CD4-positive, alpha-beta T cell treated with Interleukin-15 for 4 hours (primary cell): ENCODE measurements around the gene GRIP1.

Source experiments
- DNase-seq: peaks from one replicate; pipeline ENCODE4 v3.0.0-alpha.2; 2020; ENCODE audit warnings: low spot score

Gene GRIP1

DNA sequence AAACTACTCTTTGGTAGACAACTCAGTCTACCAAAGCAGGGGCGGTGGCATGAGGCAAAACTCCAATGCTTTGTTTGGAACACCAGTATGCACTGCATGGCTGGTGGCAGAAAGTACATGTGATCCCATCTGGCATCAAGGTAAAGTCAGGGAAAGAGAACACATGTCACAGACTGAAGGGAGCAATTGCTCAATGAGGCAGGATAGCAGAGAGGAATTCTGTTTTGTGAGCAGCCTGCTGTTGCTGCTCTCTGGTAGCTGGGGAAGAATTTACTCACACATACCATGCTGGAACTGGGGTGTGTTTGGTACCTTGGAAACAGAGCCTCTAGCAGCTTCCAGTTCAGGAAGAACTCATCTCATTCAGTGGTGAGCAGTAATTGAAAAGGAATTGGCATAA lies 291.8 kb downstream of the GRIP1 start:
- DNase-seq, result no peak

DNA sequence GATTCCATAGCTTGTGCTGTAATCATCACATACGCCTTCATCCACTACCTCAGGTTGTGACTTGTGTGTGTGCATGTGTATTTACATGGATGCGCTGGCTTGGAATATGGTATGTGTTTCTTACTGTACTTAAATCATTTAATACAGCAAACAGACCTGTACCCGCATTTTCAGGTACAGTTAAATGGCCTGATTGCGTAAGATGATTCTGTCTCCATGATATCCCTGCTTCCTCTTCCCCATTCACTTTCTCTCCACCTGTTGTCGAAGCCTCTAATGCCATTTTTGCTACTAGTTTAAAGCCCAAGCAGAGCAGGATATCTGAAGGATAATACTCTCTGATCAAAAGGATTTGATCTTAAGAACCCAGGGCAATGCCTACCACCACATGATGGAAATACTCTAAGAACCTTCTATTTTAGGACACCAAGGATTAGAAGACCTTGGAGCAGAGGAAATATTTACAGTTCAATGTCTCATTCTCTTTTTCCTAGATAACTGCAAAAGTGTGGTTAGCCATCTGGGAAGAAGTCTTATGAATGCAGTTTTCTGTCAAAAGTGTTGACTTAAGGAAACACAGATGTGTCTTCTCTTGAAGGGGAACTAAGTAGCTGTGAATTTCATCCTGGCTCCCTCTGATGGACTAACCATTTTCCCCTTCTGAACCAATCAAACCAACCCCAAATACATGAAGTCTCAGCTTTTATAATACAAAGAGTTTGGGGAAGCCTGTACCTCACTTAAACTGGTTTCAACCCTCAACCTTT lies 297.9 kb downstream of the GRIP1 start:
- DNase-seq, result no peak

DNA sequence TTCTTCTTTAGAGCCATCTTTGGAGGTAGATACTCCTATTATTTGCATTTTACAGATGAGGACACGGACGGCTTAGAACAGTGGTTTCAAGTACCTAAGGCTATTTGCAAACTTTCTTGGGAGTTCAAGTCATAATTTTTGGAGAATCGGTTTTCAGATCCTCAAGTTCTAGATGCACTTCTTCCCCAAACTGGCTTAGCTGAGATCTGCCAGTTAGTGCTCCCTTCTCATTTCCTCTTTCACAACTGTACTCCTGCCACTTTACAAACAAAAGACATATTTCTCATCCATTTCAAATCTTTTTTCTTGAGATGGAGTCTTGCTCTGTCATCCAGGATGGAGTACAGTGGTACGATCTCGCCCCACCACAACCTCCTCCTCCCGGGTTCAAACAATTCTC lies 299.3 kb downstream of the GRIP1 start:
- no peak for DNase-seq

DNA sequence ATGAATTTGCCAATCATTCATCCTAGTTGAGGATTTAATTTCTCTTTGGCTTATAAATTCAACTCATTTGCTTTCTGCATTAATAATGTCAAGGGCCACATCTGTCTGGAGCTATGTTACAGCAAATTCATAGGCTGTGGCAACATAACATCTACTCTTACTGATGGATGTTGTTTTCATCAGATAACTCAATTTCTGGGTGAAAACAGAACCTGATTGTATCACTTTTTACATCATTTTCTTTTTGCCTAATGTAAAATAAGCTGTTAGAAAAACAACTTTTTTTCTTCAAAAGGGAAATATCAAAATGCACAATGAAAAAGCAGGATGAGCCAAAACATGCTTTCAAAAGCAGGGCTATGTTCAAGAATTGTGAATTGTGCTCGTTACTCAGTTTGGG lies 303.3 kb downstream of the GRIP1 start:
- DNase-seq, result no peak

DNA sequence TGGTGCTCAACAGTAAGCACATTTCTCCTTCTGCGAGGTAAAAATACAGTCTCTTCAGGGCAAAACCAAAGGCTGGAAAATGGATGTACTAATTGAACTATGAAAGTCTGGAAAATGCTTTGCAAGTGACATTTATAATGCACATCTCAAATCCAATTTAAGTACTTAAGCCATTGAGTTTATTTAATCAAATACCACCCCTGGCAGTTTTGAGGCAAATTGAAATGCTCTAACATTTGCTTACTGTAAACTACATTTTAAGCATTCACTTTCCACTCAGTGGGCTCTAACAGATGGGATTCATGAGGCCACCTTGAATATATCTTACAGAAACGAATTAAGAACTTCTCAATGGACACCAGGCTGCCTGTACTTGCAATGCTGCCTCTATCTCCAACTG lies 306.9 kb downstream of the GRIP1 start:
- DNase-seq, result no peak

DNA sequence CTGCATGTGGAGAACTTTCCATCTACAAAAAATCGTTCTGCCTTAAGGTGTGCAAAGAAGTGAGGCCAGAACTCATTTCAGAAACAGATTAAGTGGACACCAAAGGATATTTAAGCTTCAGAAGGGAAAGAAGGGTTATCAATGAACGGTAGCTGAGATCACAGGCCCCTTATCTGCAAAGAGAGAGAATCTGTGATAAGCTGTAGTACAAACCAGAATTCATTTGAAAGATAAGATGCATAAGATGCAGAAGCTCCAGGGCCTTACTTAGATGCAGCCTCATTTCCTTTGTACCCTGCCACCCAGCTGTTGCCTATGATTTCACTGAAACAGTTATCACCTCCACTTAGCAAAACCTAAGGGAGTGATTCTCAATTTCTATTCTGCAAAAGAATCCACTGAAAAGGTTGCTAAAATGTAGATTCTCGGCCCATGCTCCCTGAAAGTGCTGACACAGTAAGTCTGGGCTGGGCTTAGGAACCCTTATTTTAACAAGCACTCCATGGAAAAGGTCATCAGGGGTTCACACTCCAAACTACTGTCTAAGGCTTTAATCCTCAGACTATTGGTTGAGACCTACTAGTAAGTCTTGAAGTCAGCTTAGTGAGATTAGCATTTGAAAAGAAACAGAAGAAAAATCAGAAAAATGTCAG lies 311.7 kb downstream of the GRIP1 start:
- no peak for DNase-seq

DNA sequence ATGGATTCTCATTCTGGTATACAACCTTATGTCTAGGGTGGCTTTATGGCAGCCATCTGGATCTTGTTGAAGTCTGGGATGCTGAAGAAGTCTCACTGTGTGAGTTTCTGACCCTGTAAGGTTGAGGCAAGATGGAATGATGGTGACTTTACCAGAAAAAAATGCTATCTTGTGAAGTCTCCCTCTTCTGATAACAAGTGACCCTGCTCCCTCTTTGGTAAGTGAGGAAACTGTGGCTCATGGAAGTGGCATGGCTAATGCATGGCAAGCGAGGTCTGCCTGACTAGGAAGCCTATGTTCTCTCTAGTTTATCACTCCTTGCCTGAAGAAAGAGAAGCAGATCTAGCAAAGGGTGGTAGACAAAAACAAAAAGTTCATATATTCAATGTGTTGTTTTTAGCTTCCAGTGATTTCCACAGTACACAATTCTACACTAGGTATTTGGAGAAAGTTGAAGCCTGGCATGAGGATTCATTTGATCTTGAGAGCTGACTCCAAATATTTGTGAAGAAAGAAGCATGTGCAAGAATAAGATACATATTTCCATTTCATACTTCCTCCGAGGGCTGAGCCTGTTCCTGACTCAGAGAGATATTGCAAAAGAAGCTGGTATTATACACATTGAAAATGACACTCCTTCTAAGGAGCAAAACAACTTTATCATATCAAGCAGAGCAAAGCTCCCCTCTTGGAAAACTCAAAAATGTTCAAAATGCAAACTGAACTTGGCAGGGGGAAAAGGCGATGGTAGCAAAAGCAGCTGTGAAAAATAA lies 313.0 kb downstream of the GRIP1 start:
- no peak for DNase-seq

DNA sequence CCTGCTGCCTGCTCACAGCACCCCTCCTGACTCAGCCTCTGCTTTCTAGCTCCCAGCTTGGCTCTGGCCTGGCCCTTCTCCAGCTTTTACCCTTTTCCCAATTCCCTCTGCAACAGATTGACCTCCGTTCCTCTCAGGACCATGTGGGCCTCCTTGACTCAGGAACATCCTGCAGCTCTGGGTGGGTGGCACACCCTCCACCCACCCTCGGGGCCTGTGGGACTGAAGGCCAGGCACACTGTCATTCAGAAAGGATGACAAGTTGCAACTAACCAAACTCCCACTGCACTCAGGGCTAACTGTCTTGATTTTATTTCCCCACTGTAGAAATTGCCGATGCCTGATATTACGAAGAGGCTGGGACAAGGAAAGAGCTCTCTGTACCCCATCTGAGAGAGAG lies 317.2 kb downstream of the GRIP1 start:
- no peak for DNase-seq

DNA sequence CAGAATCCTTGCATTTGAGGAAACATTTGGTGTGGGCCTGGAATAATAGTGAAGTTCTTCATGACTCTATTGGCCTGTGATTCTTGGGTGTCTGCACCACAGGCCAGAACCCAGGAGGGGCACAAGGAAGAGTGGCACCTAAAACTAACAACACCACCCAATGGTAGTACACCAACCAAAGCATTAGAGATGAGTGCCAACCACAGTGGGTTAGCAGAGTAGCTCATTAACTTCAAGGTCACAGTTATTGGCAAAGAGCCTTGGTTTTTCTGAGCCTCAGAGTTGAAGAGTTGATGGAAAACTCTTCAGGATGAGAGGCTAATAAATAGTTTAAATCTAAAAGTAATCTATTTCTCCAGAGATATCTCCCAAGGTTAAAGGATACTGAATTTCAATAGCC lies 319.6 kb downstream of the GRIP1 start:
- DNase-seq, result no peak

DNA sequence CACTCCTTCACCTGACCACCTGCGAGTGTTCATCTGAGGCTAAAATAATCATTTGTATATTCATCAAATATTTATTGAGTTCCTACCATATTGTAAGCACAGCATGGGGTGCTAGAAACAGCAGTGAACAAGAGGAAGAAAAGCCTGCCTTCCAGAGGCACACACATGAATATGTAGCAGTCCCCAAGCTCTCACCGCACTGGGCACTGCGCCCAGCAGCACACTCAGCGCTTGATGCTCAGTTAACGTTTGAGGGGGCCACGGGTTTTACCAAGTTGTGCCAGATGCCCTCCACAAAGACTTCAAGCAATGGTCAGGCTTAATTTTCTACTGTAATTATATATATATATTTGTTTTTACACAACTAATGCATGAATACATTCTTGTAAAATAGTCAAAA lies 324.6 kb downstream of the GRIP1 start:
- no peak for DNase-seq

DNA sequence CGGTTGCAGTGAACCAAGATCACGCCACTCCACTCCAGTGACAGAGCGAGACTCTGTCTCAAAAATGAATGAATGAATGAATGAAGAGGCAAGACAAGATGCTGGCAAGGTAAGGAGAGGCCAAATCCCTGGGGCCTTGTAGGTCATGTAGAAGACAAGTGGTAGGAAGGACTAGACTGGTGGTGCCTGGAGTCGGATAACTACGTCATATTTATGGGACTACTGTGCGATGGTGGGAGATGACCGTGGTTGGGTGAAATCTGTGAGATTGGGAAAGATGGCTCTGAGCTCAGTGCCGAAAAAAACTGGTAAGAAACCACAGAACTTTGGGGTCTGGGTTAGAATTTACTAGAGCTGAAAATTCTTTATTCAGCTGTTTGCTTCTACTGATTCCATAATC lies 326.0 kb downstream of the GRIP1 start:
- DNase-seq, result no peak

DNA sequence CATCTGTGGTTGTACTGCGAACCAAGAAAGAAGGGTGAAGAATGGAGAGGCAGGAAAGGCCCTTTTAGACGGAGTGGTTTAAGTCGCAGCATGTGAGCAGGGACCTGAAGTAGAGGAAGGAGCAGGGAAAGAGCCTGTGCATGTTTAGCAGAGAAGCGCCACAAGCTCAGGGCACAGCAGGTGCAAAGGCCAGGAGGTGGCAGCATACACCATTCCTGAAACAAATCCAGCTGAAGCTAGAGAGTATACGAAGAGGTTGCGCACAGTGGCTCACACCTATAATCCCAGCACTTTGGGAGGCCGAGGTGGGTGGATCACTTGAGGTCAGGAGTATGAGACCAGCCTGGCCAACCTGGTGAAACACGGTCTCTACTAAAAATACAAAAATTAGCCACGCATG lies 326.7 kb downstream of the GRIP1 start:
- no peak for DNase-seq

DNA sequence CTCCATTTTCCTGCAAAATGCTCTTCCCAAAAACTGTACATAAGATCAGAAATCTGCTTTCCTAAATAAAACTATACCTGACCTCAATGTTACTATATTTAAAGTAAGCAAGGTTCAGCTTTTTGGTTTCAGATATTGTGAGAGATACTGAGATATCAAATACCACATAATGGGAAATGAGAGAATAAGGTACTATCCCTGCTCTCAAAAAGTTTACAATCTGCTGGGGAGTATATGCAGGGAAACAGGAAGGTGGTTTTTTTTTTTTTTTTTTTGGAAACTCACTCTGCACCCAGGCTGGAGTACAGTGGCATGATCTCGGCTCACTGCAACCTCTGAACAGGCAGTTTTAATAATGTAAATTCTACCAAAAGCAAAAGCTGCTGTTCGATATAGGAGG lies 327.6 kb downstream of the GRIP1 start:
- DNase-seq, result no peak

DNA sequence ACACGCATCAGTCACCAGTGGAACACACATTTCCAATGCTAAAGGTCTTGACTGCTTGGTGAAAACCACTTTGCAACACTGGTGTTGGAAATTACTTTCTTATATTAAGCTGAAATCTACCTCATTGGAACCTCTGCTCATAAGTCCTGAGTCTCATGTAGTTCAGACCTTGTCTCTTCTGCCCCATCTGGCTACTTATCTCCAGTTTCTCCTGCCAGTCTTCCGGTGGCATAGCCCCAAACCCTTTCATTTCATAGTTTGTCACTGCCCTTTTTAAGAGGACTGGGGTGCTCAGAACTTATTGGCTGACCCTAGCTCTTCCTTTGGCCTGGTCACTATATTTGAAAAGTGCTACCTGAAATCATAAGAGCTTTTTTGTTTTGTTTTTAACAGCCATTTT lies 332.9 kb downstream of the GRIP1 start:
- DNase-seq, result no peak

DNA sequence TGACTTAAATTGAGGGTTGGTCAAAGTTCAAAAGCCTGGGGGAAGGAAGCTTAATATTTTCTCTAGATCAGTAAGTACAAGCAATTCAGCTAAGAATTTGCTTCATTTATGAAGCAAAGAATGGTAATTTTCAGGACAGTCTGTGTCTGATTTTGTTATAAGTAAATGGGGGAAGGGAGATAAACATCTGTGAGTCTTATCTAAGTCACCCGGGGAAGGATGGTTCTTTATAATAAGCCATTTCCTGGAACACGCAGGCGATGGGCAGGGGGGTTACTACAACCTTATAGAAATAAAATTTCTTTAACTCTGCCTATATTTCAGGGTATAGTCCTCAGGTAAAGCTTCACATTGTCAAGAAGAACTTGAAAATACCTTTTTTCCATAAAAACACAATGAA lies 333.7 kb downstream of the GRIP1 start:
- no peak for DNase-seq

DNA sequence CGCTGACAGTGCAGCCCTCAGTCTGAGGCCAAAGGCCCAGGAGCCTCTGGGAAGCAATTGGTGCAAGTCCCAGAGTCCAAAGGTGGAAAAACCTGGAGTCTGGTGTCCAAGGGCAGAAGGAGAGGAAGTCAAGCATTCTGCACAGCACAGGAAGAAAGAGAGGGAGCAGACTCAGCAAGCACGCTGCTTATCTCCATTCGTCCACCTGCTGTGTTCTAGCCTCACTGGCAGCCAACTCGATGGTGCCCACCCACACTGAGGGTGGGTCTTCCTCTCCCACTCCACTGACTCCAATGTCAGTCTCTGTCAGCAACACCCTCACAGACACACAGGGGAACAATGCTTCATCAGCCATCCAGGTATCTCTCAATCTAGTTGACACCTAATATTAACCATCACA lies 337.8 kb downstream of the GRIP1 start:
- DNase-seq, result no peak

DNA sequence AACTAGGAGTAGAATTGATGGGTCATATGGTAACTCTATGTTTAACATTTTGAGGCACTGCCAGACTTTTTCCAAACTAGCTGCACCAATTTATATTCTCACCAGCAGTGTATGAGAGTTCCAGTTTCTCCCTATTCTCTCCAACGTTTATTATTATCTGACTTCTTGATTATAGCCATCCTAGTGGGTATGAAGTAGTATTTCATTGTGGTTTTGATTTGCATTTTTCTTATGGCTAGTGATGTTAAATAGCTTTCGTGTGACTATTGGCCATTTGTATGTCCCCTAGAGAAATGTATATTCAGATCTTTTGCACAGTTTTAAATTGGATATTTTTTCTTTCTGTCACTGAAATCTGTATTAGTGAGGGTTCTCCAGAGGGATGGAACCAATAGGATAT lies 338.7 kb downstream of the GRIP1 start:
- no peak for DNase-seq

DNA sequence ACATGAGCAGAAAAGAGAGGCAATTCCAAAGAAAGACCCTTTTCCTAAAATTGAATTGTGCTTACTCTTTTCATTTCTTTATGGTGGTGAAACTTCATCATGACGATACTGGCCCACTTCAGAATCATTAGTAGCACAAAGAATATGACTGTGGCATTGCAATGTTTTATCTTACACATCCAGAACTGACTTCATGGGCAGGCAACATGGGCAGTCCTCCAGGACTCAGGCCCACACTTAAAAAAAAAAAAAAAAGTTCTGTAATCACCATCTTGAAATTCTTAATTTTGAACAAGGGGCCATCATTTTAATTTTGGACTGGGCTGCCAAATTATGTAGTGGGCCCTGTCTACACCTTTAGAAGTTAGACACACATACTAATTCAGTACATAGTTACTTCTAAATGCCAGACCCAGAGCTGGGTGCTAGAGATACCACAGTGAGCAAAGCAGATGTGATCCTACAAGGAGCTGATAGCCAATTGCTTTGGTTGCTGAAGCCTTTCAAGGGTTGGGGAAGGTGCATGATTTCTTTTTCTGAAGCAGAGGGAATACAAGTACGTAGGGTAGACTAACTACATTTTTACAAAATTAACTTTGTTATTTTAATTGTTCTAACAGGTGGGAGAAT lies 341.4 kb downstream of the GRIP1 start:
- no peak for DNase-seq

DNA sequence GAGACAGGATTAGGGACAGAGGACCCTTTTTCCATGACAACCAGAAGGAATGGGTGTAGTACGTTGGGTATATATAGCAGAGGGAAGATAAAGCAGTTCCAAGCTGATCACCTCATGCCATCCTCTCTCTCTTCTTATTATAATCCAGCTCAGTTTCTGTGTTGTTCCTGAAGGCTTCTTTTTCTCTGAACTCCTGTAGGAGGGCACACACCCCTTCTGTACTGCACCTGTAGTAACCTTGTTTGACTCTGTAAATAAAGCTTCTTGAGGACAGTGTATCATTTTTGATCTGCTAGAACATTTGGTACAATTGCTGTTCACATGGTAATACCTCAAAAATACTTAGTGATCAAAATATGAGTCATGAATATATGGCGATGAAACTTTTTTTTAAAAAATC lies 343.1 kb downstream of the GRIP1 start:
- DNase-seq, result no peak

DNA sequence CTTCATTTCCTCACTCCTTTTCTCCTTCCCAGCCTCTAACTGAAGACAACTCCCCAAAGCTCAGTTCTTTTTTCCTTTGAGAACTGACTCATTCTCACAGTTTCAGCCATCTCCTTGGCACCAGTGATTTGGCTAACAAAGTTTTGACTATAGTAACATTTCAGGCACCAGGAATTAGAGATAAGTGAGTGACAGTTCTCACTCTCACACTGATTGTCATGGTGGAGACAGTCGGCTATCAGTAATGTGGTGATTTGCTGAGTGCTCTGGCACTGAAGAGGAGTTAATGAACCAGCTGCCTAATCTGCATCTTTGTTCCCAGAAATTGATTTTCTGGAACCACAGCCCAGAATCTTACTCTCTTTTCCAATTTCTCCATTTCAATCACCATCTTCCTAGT lies 347.1 kb downstream of the GRIP1 start:
- DNase-seq, result no peak

DNA sequence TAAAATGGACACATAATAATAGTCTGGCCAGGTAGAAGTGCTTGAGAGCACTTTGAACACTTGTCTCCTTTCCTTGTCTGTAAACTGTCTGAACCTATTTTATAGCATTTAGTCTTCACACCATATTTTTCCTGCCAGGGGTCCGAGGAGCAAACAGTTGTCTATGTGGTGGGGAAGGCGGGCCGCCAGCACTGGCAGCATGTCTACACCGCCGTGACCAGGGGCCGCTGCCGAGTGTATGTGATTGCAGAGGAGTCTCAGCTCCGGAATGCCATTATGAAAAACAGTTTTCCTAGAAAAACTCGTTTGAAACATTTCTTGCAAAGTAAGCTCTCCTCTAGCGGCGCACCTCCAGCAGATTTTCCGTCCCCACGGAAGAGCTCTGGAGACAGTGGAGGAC lies 347.9 kb downstream of the GRIP1 start:
- no peak for DNase-seq

DNA sequence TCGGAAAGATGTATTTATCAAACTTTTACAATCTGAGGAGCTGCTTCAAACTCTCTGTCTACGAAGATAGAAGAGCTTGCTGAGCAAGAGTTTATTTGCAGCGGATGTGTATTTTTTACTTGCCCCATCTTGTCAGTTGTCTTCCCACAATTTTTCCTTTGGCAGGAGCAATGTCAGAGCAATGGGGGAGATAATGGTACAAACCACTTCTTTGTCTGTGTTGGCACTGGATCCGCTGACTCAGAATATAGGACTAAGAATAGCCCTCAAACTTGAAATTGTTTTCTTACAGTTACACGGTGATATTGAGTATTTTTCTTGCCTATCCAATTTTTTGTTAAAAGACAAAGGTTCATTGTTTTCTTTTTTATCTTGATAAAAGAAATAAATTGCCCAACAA lies 348.9 kb downstream of the GRIP1 start:
- DNase-seq, result no peak

DNA sequence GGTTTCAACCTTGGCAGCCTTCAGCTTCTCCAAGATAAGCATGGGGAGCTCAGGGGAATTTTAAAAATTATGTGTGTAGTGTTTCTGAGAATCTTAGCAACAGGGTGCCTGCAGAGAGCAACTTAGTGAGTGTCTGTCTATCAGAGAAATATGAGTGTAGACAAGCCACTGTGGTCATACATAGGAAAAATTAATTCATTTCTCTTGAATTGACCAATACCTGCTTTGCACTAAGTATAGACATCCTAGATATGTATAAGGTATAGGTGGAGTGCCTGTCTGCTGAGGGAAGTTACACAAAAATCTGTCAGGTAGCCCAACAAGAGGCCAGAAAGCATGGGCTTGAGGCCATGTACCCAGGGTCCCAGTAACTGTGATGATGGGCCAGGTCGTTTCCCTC lies 355.9 kb downstream of the GRIP1 start:
- no peak for DNase-seq
